ENCODE measurements around the gene GALNS. TPM values are rescaled to one million over a fixed set of nuclear protein-coding genes. Genes with fewer than 3 reads are reported as not detected.
A peak's percentile ranks its signal among the peaks of the same experiment; 100 is the strongest.

Gene GALNS
- total RNA-seq, 1 donor from 2014 or later, result 61.4 TPM

- no peak for TF ChIP-seq POLR2AphosphoS5 (IDR thresholded peaks at IDR 0.05; ENCODE audit: insufficient read depth in 1 of 2, low read depth in 1 of 2)
- no peak for TF ChIP-seq CTCF (IDR thresholded peaks at IDR 0.05)
- no peak for TF ChIP-seq POLR2A (IDR thresholded peaks at IDR 0.05)
- Histone ChIP-seq H3K4me1 (no peaks in the 10 kb centered on the region), H3K36me3 (peaks cover 0 to 11% of the 10 kb centered on the region in 2 donors), H3K4me3 (no peak overlapping the region), H3K27ac (no peak overlapping the region), H3K27me3 (no peaks in the 10 kb centered on the region), H3K9me3 (no peaks in the 10 kb centered on the region)
- intact Hi-C loops (cut with DNase I), result no loop called here
- no peak for DNase-seq (ENCODE audit: extremely low spot score in 2 of 2)
These were observed 22.1 kb downstream of the GALNS start for GRCh38 chr16:88834670-88835069.

- no peak overlapping the region for H3K27ac ChIP-seq
- peaks cover 0 to 2% of the 10 kb centered on the region in 2 donors for H3K36me3 ChIP-seq
- no peaks in the 10 kb centered on the region for H3K4me1 ChIP-seq
- H3K9me3 ChIP-seq, result no peaks in the 10 kb centered on the region
- DNase-seq (ENCODE audit: extremely low spot score in 2 of 2), result no peak
- H3K27me3 ChIP-seq, result no peaks in the 10 kb centered on the region
- no peak overlapping the region for H3K4me3 ChIP-seq
- no peak for TF ChIP-seq POLR2A (IDR thresholded peaks at IDR 0.05)
- no peak for TF ChIP-seq CTCF (IDR thresholded peaks at IDR 0.05)
- intact Hi-C loops (cut with DNase I), result no loop called here
These were observed 23.7 kb downstream of the GALNS start for GRCh38 chr16:88833086-88833485.

GRCh38 chr16:88831838-88832237 is 24.9 kb downstream of the GALNS start:
- no peaks in the 10 kb centered on the region for H3K9me3 ChIP-seq
- intact Hi-C loops (cut with DNase I), result no loop called here

GRCh38 chr16:88830783-88831182 is 26.0 kb downstream of the GALNS start:
- no peak for DNase-seq (ENCODE audit: extremely low spot score in 2 of 2)
- H3K9me3 ChIP-seq, result no peaks in the 10 kb centered on the region
- peaks cover 4% of the 10 kb centered on the region for H3K4me1 ChIP-seq
- TF ChIP-seq POLR2A (IDR thresholded peaks at IDR 0.05) (no peak), CTCF (IDR thresholded peaks at IDR 0.05) (no peak), POLR2AphosphoS5 (IDR thresholded peaks at IDR 0.05; ENCODE audit: insufficient read depth in 1 of 2, low read depth in 1 of 2) (no peak)
- peaks cover 0 to 9% of the 10 kb centered on the region in 2 donors for H3K36me3 ChIP-seq
- no peak overlapping the region for H3K4me3 ChIP-seq
- H3K27me3 ChIP-seq, result no peaks in the 10 kb centered on the region
- H3K27ac ChIP-seq, result no peak overlapping the region
- intact Hi-C loops (cut with DNase I), result no loop called here

More at GRCh38 chr16:88831838-88832237, 24.9 kb downstream of the GALNS start:
- no peak overlapping the region for H3K27ac ChIP-seq
- no peak overlapping the region for H3K4me3 ChIP-seq
- TF ChIP-seq POLR2A (IDR thresholded peaks at IDR 0.05) (no peak), POLR2AphosphoS5 (IDR thresholded peaks at IDR 0.05; ENCODE audit: insufficient read depth in 1 of 2, low read depth in 1 of 2) (no peak), CTCF (IDR thresholded peaks at IDR 0.05) (no peak)
- peaks cover 3% of the 10 kb centered on the region for H3K4me1 ChIP-seq
- H3K36me3 ChIP-seq, result peaks cover 0 to 9% of the 10 kb centered on the region in 2 donors
- no peak for DNase-seq (ENCODE audit: extremely low spot score in 2 of 2)
- no peaks in the 10 kb centered on the region for H3K27me3 ChIP-seq

- Histone ChIP-seq H3K4me1 (peaks cover 4% of the 10 kb centered on the region), H3K4me3 (no peak overlapping the region), H3K36me3 (peaks cover 0 to 9% of the 10 kb centered on the region in 2 donors), H3K9me3 (no peaks in the 10 kb centered on the region), H3K27me3 (no peaks in the 10 kb centered on the region), H3K27ac (no peak overlapping the region)
- no peak for DNase-seq (ENCODE audit: extremely low spot score in 2 of 2)
- intact Hi-C loops (cut with DNase I), result no loop called here
- TF ChIP-seq POLR2A (IDR thresholded peaks at IDR 0.05) (no peak), POLR2AphosphoS5 (IDR thresholded peaks at IDR 0.05; ENCODE audit: insufficient read depth in 1 of 2, low read depth in 1 of 2) (peak in 1 of 2 donors; percentile 78)
These were observed 26.5 kb downstream of the GALNS start for GRCh38 chr16:88830258-88830657.

All from vagina (tissue), 2 donors.